ENCODE results near the gene ZNF618. TPM values are rescaled to one million over a fixed set of nuclear protein-coding genes. Genes with fewer than 3 reads are reported as not detected.

ZNF618 gene
- total and polyA plus RNA-seq, 2 experiments from 2014 or later: 12.1 to 22.1 TPM

DNA sequence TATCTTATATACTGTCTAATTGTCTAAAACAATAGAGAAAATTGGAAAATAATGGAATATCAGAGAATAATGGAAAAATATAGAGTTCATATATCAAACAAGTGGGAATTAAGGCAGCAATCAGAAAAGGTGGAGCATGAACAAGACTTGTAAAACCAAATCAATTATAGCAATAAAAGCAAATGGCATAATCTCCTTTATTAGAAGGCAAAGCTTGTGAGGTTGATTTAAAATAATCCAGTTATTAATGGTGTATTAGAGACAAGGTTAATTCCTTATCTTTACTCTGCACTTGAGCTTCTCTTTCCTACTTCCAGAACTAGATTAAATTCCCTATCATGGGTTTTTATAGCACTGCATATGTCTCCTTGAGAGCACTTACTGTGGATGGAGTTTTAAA lies 137.9 kb downstream of the ZNF618 start (continued):
- TF ChIP-seq, protein P1, sequence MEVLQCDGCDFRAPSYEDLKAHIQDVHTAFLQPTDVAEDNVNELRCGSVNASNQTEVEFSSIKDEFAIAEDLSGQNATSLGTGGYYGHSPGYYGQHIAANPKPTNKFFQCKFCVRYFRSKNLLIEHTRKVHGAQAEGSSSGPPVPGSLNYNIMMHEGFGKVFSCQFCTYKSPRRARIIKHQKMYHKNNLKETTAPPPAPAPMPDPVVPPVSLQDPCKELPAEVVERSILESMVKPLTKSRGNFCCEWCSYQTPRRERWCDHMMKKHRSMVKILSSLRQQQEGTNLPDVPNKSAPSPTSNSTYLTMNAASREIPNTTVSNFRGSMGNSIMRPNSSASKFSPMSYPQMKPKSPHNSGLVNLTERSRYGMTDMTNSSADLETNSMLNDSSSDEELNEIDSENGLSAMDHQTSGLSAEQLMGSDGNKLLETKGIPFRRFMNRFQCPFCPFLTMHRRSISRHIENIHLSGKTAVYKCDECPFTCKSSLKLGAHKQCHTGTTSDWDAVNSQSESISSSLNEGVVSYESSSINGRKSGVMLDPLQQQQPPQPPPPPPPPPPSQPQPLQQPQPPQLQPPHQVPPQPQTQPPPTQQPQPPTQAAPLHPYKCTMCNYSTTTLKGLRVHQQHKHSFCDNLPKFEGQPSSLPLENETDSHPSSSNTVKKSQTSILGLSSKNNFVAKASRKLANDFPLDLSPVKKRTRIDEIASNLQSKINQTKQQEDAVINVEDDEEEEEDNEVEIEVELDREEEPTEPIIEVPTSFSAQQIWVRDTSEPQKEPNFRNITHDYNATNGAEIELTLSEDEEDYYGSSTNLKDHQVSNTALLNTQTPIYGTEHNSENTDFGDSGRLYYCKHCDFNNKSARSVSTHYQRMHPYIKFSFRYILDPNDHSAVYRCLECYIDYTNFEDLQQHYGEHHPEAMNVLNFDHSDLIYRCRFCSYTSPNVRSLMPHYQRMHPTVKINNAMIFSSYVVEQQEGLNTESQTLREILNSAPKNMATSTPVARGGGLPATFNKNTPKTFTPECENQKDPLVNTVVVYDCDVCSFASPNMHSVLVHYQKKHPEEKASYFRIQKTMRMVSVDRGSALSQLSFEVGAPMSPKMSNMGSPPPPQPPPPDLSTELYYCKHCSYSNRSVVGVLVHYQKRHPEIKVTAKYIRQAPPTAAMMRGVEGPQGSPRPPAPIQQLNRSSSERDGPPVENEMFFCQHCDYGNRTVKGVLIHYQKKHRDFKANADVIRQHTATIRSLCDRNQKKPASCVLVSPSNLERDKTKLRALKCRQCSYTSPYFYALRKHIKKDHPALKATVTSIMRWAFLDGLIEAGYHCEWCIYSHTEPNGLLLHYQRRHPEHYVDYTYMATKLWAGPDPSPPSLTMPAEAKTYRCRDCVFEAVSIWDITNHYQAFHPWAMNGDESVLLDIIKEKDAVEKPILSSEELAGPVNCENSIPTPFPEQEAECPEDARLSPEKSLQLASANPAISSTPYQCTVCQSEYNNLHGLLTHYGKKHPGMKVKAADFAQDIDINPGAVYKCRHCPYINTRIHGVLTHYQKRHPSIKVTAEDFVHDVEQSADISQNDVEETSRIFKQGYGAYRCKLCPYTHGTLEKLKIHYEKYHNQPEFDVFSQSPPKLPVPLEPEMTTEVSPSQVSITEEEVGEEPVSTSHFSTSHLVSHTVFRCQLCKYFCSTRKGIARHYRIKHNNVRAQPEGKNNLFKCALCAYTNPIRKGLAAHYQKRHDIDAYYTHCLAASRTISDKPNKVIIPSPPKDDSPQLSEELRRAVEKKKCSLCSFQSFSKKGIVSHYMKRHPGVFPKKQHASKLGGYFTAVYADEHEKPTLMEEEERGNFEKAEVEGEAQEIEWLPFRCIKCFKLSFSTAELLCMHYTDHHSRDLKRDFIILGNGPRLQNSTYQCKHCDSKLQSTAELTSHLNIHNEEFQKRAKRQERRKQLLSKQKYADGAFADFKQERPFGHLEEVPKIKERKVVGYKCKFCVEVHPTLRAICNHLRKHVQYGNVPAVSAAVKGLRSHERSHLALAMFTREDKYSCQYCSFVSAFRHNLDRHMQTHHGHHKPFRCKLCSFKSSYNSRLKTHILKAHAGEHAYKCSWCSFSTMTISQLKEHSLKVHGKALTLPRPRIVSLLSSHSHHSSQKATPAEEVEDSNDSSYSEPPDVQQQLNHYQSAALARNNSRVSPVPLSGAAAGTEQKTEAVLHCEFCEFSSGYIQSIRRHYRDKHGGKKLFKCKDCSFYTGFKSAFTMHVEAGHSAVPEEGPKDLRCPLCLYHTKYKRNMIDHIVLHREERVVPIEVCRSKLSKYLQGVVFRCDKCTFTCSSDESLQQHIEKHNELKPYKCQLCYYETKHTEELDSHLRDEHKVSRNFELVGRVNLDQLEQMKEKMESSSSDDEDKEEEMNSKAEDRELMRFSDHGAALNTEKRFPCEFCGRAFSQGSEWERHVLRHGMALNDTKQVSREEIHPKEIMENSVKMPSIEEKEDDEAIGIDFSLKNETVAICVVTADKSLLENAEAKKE (CRISPR knock-in tag; IDR thresholded peaks at IDR 0.05): no peak
- TF ChIP-seq, protein P2, sequence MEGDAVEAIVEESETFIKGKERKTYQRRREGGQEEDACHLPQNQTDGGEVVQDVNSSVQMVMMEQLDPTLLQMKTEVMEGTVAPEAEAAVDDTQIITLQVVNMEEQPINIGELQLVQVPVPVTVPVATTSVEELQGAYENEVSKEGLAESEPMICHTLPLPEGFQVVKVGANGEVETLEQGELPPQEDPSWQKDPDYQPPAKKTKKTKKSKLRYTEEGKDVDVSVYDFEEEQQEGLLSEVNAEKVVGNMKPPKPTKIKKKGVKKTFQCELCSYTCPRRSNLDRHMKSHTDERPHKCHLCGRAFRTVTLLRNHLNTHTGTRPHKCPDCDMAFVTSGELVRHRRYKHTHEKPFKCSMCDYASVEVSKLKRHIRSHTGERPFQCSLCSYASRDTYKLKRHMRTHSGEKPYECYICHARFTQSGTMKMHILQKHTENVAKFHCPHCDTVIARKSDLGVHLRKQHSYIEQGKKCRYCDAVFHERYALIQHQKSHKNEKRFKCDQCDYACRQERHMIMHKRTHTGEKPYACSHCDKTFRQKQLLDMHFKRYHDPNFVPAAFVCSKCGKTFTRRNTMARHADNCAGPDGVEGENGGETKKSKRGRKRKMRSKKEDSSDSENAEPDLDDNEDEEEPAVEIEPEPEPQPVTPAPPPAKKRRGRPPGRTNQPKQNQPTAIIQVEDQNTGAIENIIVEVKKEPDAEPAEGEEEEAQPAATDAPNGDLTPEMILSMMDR (conservative IDR thresholded peaks at IDR 0.05; ENCODE audit: low read depth in 2 of 2): no peak

DNA sequence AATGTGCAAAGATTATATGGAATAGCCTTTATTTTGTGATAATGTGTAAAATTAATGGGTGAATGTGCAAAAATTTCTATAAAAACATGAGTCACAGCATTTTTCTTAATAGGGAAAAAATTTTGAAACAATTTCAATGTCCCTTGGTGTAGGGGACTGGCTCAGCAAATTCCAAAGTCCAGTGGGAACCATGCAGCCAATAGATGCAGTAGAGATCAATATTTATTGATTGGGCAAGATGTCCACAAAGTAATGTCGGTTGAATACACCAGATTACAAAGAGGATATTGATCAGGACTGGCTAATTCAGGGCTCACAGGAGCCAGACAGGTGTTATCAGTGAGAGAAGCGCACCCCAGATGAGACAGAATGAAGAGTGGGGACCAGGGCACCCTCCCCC lies 139.5 kb downstream of the ZNF618 start:
- H3K9me3 Mint-ChIP-seq: no peaks in the 10 kb centered on the region
- H3K27ac Mint-ChIP-seq: no peak overlapping the region
- Histone ChIP-seq H3K27me3 (ENCODE audit: insufficient read depth) (no peaks in the 10 kb centered on the region), H2AFZ (no peak overlapping the region), H3K36me3 (ENCODE audit: insufficient read depth) (peaks cover 2% of the 10 kb centered on the region; the same call in 1 of the 2 replicates), H3K27ac (ENCODE audit: low read depth) (no peak overlapping the region), H3K4me3 (no peak overlapping the region), H4K20me1 (replicated peaks; ENCODE audit: insufficient read depth) (no peaks in the 10 kb centered on the region; the same call in 1 of the 2 replicates), H3K4me1 (ENCODE audit: insufficient read depth) (peaks cover 10% of the 10 kb centered on the region), H3K9me2 (ENCODE audit: insufficient read depth) (no peaks in the 10 kb centered on the region), H3K4me2 (no peak overlapping the region), H3F3A (replicated peaks; ENCODE audit: low read depth) (no peaks in the 10 kb centered on the region), H3K79me2 (replicated peaks; ENCODE audit: insufficient read depth) (no peaks in the 10 kb centered on the region)
- peaks cover 10% of the 10 kb centered on the region for H3K4me1 Mint-ChIP-seq
- DNase-seq (ENCODE audit: low spot score) (no peak), ATAC-seq (no peak)
- H3K4me3 Mint-ChIP-seq: no peak overlapping the region
- H3K27me3 Mint-ChIP-seq (ENCODE audit: insufficient read depth, low read depth, poor library complexity): no peaks in the 10 kb centered on the region
- peaks cover 26% of the 10 kb centered on the region for H3K36me3 Mint-ChIP-seq (ENCODE audit: low read depth)
- TF ChIP-seq, protein P1 (CRISPR knock-in tag; IDR thresholded peaks at IDR 0.05): no peak
- TF ChIP-seq POLR2AphosphoS5 (IDR thresholded peaks at IDR 0.05; ENCODE audit: low read depth) (no peak), ZNF331 (CRISPR knock-in tag; IDR thresholded peaks at IDR 0.05; ENCODE audit: low read depth) (no peak), EZH2 (IDR thresholded peaks at IDR 0.05; ENCODE audit: low read depth, unreplicated experiment) (no peak), EZH2phosphoT487 (IDR thresholded peaks at IDR 0.05; ENCODE audit: unreplicated experiment) (no peak), ZNF114 (CRISPR knock-in tag; IDR thresholded peaks at IDR 0.05) (no peak), JUNB (IDR thresholded peaks at IDR 0.05; ENCODE audit: unreplicated experiment) (no peak)
